ENCODE data around the gene DNALI1. TPM values are rescaled to one million over a fixed set of nuclear protein-coding genes. Genes with fewer than 3 reads are reported as not detected.

The DNALI1 gene
- under 0.01 and 0.43 TPM in 2 replicates for total RNA-seq

GRCh38 chr1:37556712-37557196 lies at the start of gene DNALI1:
Gene DNALI1, plus strand, starts transcription at chr1:37556940. Its CDS starts 55 bp downstream, at chr1:37556995.

GRCh38 chr1:37514350-37515184 lies 42.2 kb upstream of the DNALI1 start, which contains the start of gene MEAF6:
Gene MEAF6, minus strand, starts transcription at chr1:37514766. Its CDS starts 20 bp downstream, at chr1:37514746.

GRCh38 chr1:37553927-37554808 lies 2.6 kb upstream of the DNALI1 start, which contains the start of gene SNIP1:
Gene SNIP1, minus strand, starts transcription at chr1:37554293. Its CDS starts 64 bp downstream, at chr1:37554229.

GRCh38 chr1:37595440-37596181 lies 38.9 kb downstream of the DNALI1 start, which contains the start of gene GNL2:
Gene GNL2, minus strand, starts transcription at chr1:37595937. Its CDS starts 115 bp downstream, at chr1:37595822.

Other genes with a start within 250 kb of the DNALI1 start
- gene ZC3H12A, start 82.4 kb upstream of the DNALI1 start, total RNA-seq = 25.3 and 57.6 TPM in 2 replicates
- gene MEAF6, start 42.2 kb upstream of the DNALI1 start, total RNA-seq = 43.7 and 49.7 TPM in 2 replicates
- 14.7 and 17.4 TPM in 2 replicates for gene SNIP1, start 2.6 kb upstream of the DNALI1 start, total RNA-seq
- 96.2 and 116 TPM in 2 replicates for gene GNL2, start 39.0 kb downstream of the DNALI1 start, total RNA-seq
- not detected in 2 replicates for gene RSPO1, start 78.0 kb downstream of the DNALI1 start, total RNA-seq
- gene CDCA8, start 135.6 kb downstream of the DNALI1 start, total RNA-seq = 0.43 and 0.68 TPM in 2 replicates
- gene EPHA10, start 208.2 kb downstream of the DNALI1 start, total RNA-seq = 0.14 TPM in 1 of 2 replicates, not detected in the other
- gene MANEAL, start 236.9 kb downstream of the DNALI1 start, total RNA-seq = 0.68 and 1.6 TPM in 2 replicates